HepG2 (cell line): ENCODE data around the gene PFDN1. TPM values are rescaled to one million over a fixed set of nuclear protein-coding genes. Genes with fewer than 3 reads are reported as not detected.

Source experiments
- ATAC-seq: fragments of 200-7000 bp; cut with Tn5 transposase; 3 replicates; pipeline ENCODE4 v1.9.1; 2020; ENCODE audit warnings: mild to moderate bottlenecking, moderate library complexity
- BruUV-seq: library from RNA; stranded (reverse); fragments of 400-500 nt; replicated peaks from 2 replicates; lab custom pipeline; 2021; lab: Mats Ljungman, UMichigan
- CTCF ChIA-PET: fragments of 300-600 bp; formaldehyde crosslinking; extraction: SDS; loops from one replicate; lab custom pipeline; 2021; ENCODE audit warnings: low total read pairs, inconsistent platforms, low intra/inter-chr PET ratio; lab: Yijun Ruan, JAX
- POLR2A ChIA-PET: fragments of 350-600 bp; sonication (Branson Sonifier 250); formaldehyde crosslinking; loops from one replicate; lab custom pipeline; 2020; ENCODE audit warnings: antibody characterized with exemption, inconsistent platforms; lab: Yijun Ruan, JAX
- DNase-seq: peaks from one replicate; pipeline ENCODE4 v3.0.0-alpha.2; 2015; ENCODE audit warnings: low spot score
- FAIRE-seq: peaks from 3 replicates; lab custom pipeline; 2011; peaks lifted over from hg19 to GRCh38; lab: Jason Lieb, UNC
- H2AFZ ChIP-seq: one replicate; pipeline ENCODE4 v1.6.1; 2011; ENCODE audit warnings: low read length, inconsistent platforms
- H3K27ac ChIP-seq: fragments of 300-600 bp; 3 replicates; pipeline ENCODE4 v1.8.0; 2011; ENCODE audit warnings: mixed run types, mild to moderate bottlenecking, mixed read lengths, low read length, inconsistent platforms; ENCODE audit not compliant: insufficient read depth; ENCODE audit errors: extremely low read length
- H3K27me3 ChIP-seq, 2 experiments: fragments of 200-600 bp in 1 of 2; 2 replicates in 1 of 2; 3 replicates in 1 of 2; pipeline versions ENCODE4 v1.6.0 to v1.8.0; 2011; ENCODE audit warnings: low read length in 2 of 2, mild to moderate bottlenecking in 2 of 2, moderate library complexity in 2 of 2, inconsistent platforms in 1 of 2; ENCODE audit not compliant: insufficient read depth in 2 of 2, control insufficient read depth in 1 of 2
- H3K36me3 ChIP-seq, 2 experiments: fragments of 200-600 bp in 1 of 2; replicated peaks in 1 of 2; 2 replicates in 1 of 2; 3 replicates in 1 of 2; pipeline versions ENCODE4 v1.5.1 to v1.8.0; 2011; ENCODE audit warnings: low read length in 2 of 2, inconsistent platforms in 1 of 2; ENCODE audit not compliant: insufficient read depth in 2 of 2, control insufficient read depth in 1 of 2
- H3K4me1 ChIP-seq: 2 replicates; pipeline ENCODE4 v1.5.1; 2012; ENCODE audit warnings: low read length, inconsistent platforms; ENCODE audit not compliant: insufficient read depth
- H3K4me2 ChIP-seq: 2 replicates; pipeline ENCODE4 v1.6.0; 2011; ENCODE audit warnings: low read depth, low read length, inconsistent platforms
- H3K4me3 ChIP-seq, 3 experiments: fragments of 200-600 bp in 1 of 3; sonication (generic), shearing (Covaris generic) in 1 of 3; replicated peaks in 1 of 3; 2 replicates each; pipeline ENCODE4 v1.5.1; 2011 to 2016; ENCODE audit warnings: low read length in 3 of 3, inconsistent platforms in 2 of 3, low read depth in 2 of 3, mild to moderate bottlenecking in 2 of 3, control low read depth in 1 of 3, mixed read lengths in 1 of 3; ENCODE audit not compliant: insufficient read depth in 1 of 3
- H3K79me2 ChIP-seq: one replicate; pipeline ENCODE4 v1.6.1; 2011; ENCODE audit warnings: low read length, inconsistent platforms; ENCODE audit not compliant: insufficient read depth
- H3K9ac ChIP-seq: 2 replicates; pipeline ENCODE4 v1.6.0; 2011; ENCODE audit warnings: mild to moderate bottlenecking, low read depth, low read length, inconsistent platforms; ENCODE audit not compliant: insufficient read depth
- H3K9me3 ChIP-seq: 2 replicates; pipeline ENCODE4 v1.5.1; 2012; ENCODE audit warnings: mild to moderate bottlenecking, low read length
- H4K20me1 ChIP-seq: 2 replicates; pipeline ENCODE4 v1.6.0; 2011; ENCODE audit warnings: inconsistent platforms, mild to moderate bottlenecking, low read length, moderate library complexity; ENCODE audit not compliant: insufficient read depth
- ATF7-NPFF ChIP-seq: sonication (generic); formaldehyde crosslinking; IDR thresholded peaks from 2 replicates; pipeline ENCODE4 v1.8.1; 2023; ENCODE audit warnings: mild to moderate bottlenecking, low read depth, missing genetic modification reagents, moderate library complexity
- HOXA3 ChIP-seq: sonication (generic); formaldehyde crosslinking; IDR thresholded peaks from 2 replicates; pipeline ENCODE4 v1.5.0; 2020; ENCODE audit warnings: missing genetic modification reagents
- KDM5A ChIP-seq: fragments of 200-600 bp; sonication (generic); IDR thresholded peaks from 2 replicates; pipeline ENCODE4 v1.7.0; 2018; ENCODE audit warnings: antibody characterized with exemption, mild to moderate bottlenecking, low read length, borderline replicate concordance
- LCORL ChIP-seq, 2 experiments: fragments of 450-650 bp in 1 of 2; sonication (generic) in 1 of 2; formaldehyde crosslinking in 1 of 2; IDR thresholded peaks; 2 replicates each; pipeline versions ENCODE4 v1.5.0 to v1.6.1; 2017 to 2020; ENCODE audit warnings: antibody characterized with exemption in 1 of 2, missing genetic modification reagents in 1 of 2
- NFYC ChIP-seq: IDR thresholded peaks from 2 replicates; pipeline ENCODE4 v1.6.1; 2016; ENCODE audit warnings: missing genetic modification reagents, missing compliant biosample characterization
- PCBP1 ChIP-seq: fragments of 200-400 bp; formaldehyde crosslinking; IDR thresholded peaks from 2 replicates; pipeline ENCODE4 v1.6.1; 2017; ENCODE audit warnings: mild to moderate bottlenecking, low read depth, low read length, borderline replicate concordance
- PLRG1 ChIP-seq: fragments of 450-650 bp; conservative IDR thresholded peaks from 2 replicates; pipeline ENCODE4 v1.6.1; 2016
- RCOR2 ChIP-seq: IDR thresholded peaks from 2 replicates; pipeline ENCODE4 v1.6.1; 2016; ENCODE audit warnings: missing biosample characterization, missing genetic modification reagents
- RXRA ChIP-seq: sonication (generic); formaldehyde crosslinking; IDR thresholded peaks from 2 replicates; pipeline ENCODE4 v1.5.1; 2020; ENCODE audit warnings: missing genetic modification reagents
- SRY ChIP-seq: sonication (generic); formaldehyde crosslinking; IDR thresholded peaks from 2 replicates; pipeline ENCODE4 v1.8.0; 2022; ENCODE audit warnings: mild to moderate bottlenecking, missing genetic modification reagents
- U2AF2 ChIP-seq: fragments of 200-400 bp; formaldehyde crosslinking; IDR thresholded peaks from 2 replicates; pipeline ENCODE4 v1.6.1; 2017; ENCODE audit warnings: low read depth, mild to moderate bottlenecking, low read length
- ZFP91 ChIP-seq: sonication (generic); formaldehyde crosslinking; IDR thresholded peaks from 2 replicates; pipeline ENCODE4 v1.9.0; 2022; ENCODE audit warnings: missing genetic modification reagents, mild to moderate bottlenecking, borderline replicate concordance
- ZNF383 ChIP-seq: sonication (generic); formaldehyde crosslinking; IDR thresholded peaks from 2 replicates; pipeline ENCODE4 v1.4.0; 2020; ENCODE audit warnings: missing genetic modification reagents, mild to moderate bottlenecking, borderline replicate concordance
- ZNF605 ChIP-seq: sonication (generic); formaldehyde crosslinking; IDR thresholded peaks from 2 replicates; pipeline ENCODE4 v1.8.0; 2022; ENCODE audit warnings: mild to moderate bottlenecking, missing genetic modification reagents
- ZNF607 ChIP-seq: sonication (generic); formaldehyde crosslinking; IDR thresholded peaks from 2 replicates; pipeline ENCODE4 v1.5.1; 2020; ENCODE audit warnings: missing genetic modification reagents, mild to moderate bottlenecking, borderline replicate concordance
- ZNF670 ChIP-seq: sonication (generic); formaldehyde crosslinking; IDR thresholded peaks from 2 replicates; pipeline ENCODE4 v1.8.0; 2022; ENCODE audit warnings: mild to moderate bottlenecking, missing genetic modification reagents, borderline replicate concordance
- WGBS: methylation state at CpG from one replicate; pipeline ENCODE4 v1.1.6; 2017; ENCODE audit warnings: low lambda C conversion rate; 5-methylcytosine and 5-hydroxymethylcytosine counted together
- in situ Hi-C: cut with HindIII; loops from 2 replicates; pipeline ENCODE4 v1.10.0; 2017; ENCODE audit warnings: low pct_unique_long_range_greater_than_20kb; ENCODE audit not compliant: extremely low pct_ligation_motif_present
- intact Hi-C: fragments of 100-400 bp; cut with micrococcal nuclease; formaldehyde crosslinking; loops from one replicate; pipeline ENCODE4 v1.10.0; 2022; ENCODE audit not compliant: unreplicated experiment
- polyA plus RNA-seq, 8 experiments: library from polyadenylated mRNA; depleted of rRNA in 3 of 8; stranded (reverse) in 7 of 8; unstranded in 1 of 8; fragments of >200 nt; fragmentation: Illumina TruSeq in 4 of 8; extraction: Trizol in 4 of 8; gene quantifications; 2 replicates each; pipeline versions ENCODE4 v1.2.1 to v1.2.3, GENCODE V29; 2011 to 2016; ENCODE audit warnings: low read depth in 4 of 8, missing spikeins in 1 of 8, mixed read lengths in 1 of 8; ENCODE audit not compliant: insufficient read depth in 1 of 8
- total RNA-seq, 5 experiments: library from RNA; depleted of rRNA; stranded (reverse); fragments of >200 nt; fragmentation: Illumina TruSeq; extraction: Trizol; gene quantifications; 2 replicates each; pipeline ENCODE4 v1.2.3, GENCODE V29; 2016; ENCODE audit warnings: low read depth in 1 of 5
- TF ChIP-seq, protein P1 (sequence below): sonication (generic); formaldehyde crosslinking; IDR thresholded peaks from 2 replicates; pipeline ENCODE4 v1.4.0; 2020; ENCODE audit warnings: low read depth, missing genetic modification reagents
- TF ChIP-seq, protein P2 (sequence below): fragments of 450-650 bp; IDR thresholded peaks from 2 replicates; pipeline ENCODE4 v1.6.1; 2016

PFDN1 gene
- total and polyA plus RNA-seq, 2 of the 13 experiments (the other 11 are each of a cell fraction or from before 2014, with no cell fraction given) = 67.2 to 70.8 TPM

- Histone ChIP-seq H3K4me2 (no peak overlapping the region), H3K27ac (no peak overlapping the region), H3K4me3 (no peak overlapping the region), H3K36me3 (peaks cover 5 to 19% of the 10 kb centered on the region in 2 experiments; a peak in 4 of 5 replicates), H3K9me3 (no peaks in the 10 kb centered on the region), H3K4me1 (peaks cover 42% of the 10 kb centered on the region), H4K20me1 (peaks cover 10% of the 10 kb centered on the region), H3K9ac (no peak overlapping the region), H3K27me3 (no peaks in the 10 kb centered on the region), H3K79me2 (peaks cover 52% of the 10 kb centered on the region), H2AFZ (no peak overlapping the region)
- no peak for FAIRE-seq
- ChIA-PET CTCF (no interaction called here), POLR2A (interaction anchor here (0.8 kb wide), 2 partner anchors 42 to 88 kb away, joined by 3 read pairs; partner anchors contain the start of gene HBEGF)
- in situ Hi-C loops (no loop called here), intact Hi-C loops (no loop called here)
- no peak for ATAC-seq
- no peak for DNase-seq
- 95% methylated on average over 3 of the region's 3 CpGs for WGBS
- no TSS peak for BruUV-seq
- TF ChIP-seq RCOR2 = no peak
- TF ChIP-seq PCBP1 = no peak
- no peak for TF ChIP-seq ZNF383
- TF ChIP-seq, protein P1, sequence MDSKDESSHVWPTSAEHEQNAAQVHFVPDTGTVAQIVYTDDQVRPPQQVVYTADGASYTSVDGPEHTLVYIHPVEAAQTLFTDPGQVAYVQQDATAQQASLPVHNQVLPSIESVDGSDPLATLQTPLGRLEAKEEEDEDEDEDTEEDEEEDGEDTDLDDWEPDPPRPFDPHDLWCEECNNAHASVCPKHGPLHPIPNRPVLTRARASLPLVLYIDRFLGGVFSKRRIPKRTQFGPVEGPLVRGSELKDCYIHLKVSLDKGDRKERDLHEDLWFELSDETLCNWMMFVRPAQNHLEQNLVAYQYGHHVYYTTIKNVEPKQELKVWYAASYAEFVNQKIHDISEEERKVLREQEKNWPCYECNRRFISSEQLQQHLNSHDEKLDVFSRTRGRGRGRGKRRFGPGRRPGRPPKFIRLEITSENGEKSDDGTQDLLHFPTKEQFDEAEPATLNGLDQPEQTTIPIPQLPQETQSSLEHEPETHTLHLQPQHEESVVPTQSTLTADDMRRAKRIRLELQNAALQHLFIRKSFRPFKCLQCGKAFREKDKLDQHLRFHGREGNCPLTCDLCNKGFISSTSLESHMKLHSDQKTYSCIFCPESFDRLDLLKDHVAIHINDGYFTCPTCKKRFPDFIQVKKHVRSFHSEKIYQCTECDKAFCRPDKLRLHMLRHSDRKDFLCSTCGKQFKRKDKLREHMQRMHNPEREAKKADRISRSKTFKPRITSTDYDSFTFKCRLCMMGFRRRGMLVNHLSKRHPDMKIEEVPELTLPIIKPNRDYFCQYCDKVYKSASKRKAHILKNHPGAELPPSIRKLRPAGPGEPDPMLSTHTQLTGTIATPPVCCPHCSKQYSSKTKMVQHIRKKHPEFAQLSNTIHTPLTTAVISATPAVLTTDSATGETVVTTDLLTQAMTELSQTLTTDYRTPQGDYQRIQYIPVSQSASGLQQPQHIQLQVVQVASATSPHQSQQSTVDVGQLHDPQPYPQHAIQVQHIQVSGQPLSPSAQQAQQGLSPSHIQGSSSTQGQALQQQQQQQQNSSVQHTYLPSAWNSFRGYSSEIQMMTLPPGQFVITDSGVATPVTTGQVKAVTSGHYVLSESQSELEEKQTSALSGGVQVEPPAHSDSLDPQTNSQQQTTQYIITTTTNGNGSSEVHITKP = no peak
- no peak for TF ChIP-seq ZFP91 (CRISPR knock-in tag)
- TF ChIP-seq HOXA3 (CRISPR knock-in tag) = no peak
- TF ChIP-seq ZNF605 = no peak
- TF ChIP-seq SRY = no peak
- TF ChIP-seq ZNF670 (CRISPR knock-in tag) = no peak
- no peak for TF ChIP-seq LCORL (IDR thresholded peaks at IDR 0.05)
- TF ChIP-seq LCORL (CRISPR knock-in tag; IDR thresholded peaks at IDR 0.05) = no peak
- TF ChIP-seq, protein P2, sequence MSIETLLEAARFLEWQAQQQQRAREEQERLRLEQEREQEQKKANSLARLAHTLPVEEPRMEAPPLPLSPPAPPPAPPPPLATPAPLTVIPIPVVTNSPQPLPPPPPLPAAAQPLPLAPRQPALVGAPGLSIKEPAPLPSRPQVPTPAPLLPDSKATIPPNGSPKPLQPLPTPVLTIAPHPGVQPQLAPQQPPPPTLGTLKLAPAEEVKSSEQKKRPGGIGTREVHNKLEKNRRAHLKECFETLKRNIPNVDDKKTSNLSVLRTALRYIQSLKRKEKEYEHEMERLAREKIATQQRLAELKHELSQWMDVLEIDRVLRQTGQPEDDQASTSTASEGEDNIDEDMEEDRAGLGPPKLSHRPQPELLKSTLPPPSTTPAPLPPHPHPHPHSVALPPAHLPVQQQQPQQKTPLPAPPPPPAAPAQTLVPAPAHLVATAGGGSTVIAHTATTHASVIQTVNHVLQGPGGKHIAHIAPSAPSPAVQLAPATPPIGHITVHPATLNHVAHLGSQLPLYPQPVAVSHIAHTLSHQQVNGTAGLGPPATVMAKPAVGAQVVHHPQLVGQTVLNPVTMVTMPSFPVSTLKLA = no peak
- TF ChIP-seq U2AF2 = no peak
- no peak for TF ChIP-seq ATF7-NPFF (CRISPR knock-in tag)
- no peak for TF ChIP-seq RXRA (CRISPR knock-in tag)
- no peak for TF ChIP-seq NFYC (CRISPR knock-in tag)
- TF ChIP-seq KDM5A = no peak
- TF ChIP-seq ZNF607 (CRISPR knock-in tag) = no peak
- TF ChIP-seq PLRG1 = no peak
These were observed 44.9 kb downstream of the PFDN1 start for GRCh38 chr5:140258016-140258415.
